DND-41 (cell line): ENCODE data around the gene ACSS1.

ENCODE experiments used
- ATAC-seq: fragments of 200-7000 bp; cut with Tn5 transposase; 3 replicates; pipeline ENCODE4 v1.9.1; 2021; ENCODE audit warnings: low read depth; ENCODE audit not compliant: insufficient read depth
- DNase-seq: peaks from one replicate; pipeline ENCODE4 v3.0.0-alpha.2; 2020
- H2AFZ ChIP-seq: 2 replicates; pipeline ENCODE4 v1.6.0; 2012; ENCODE audit warnings: low read depth, low read length
- H3K27ac ChIP-seq: 2 replicates; pipeline ENCODE4 v1.5.1; 2012; ENCODE audit warnings: low read length, inconsistent platforms
- H3K27me3 ChIP-seq: fragments of 200-600 bp; sonication (generic); 2 replicates; pipeline ENCODE4 v1.6.0; 2012; ENCODE audit warnings: low read length, mild to moderate bottlenecking, inconsistent platforms; ENCODE audit not compliant: insufficient read depth, poor library complexity
- H3K36me3 ChIP-seq: 2 replicates; pipeline ENCODE4 v1.5.1; 2012; ENCODE audit warnings: low read length, inconsistent platforms; ENCODE audit not compliant: insufficient read depth
- H3K4me1 ChIP-seq: 2 replicates; pipeline ENCODE4 v1.5.1; 2012; ENCODE audit warnings: mild to moderate bottlenecking, low read length; ENCODE audit not compliant: insufficient read depth
- H3K4me2 ChIP-seq: 2 replicates; pipeline ENCODE4 v1.6.0; 2012; ENCODE audit warnings: mild to moderate bottlenecking, moderate library complexity, low read length, inconsistent platforms; ENCODE audit not compliant: insufficient read depth
- H3K4me3 ChIP-seq, 2 experiments: fragments of 200-600 bp in 1 of 2; shearing (Covaris generic) in 1 of 2; 2 replicates each; pipeline ENCODE4 v1.5.1; 2012 to 2016; ENCODE audit warnings: inconsistent platforms in 2 of 2, low read length in 2 of 2, mild to moderate bottlenecking in 2 of 2, low read depth in 1 of 2, moderate library complexity in 1 of 2
- H3K79me2 ChIP-seq: 2 replicates; pipeline ENCODE4 v1.6.0; 2012; ENCODE audit warnings: low read length, inconsistent platforms; ENCODE audit not compliant: insufficient read depth
- H3K9ac ChIP-seq: 2 replicates; pipeline ENCODE4 v1.6.0; 2012; ENCODE audit warnings: low read depth, mild to moderate bottlenecking, inconsistent platforms, low read length, moderate library complexity
- H3K9me3 ChIP-seq: 2 replicates; pipeline ENCODE4 v1.5.1; 2012; ENCODE audit warnings: low read length, moderate library complexity, mild to moderate bottlenecking, inconsistent platforms; ENCODE audit not compliant: insufficient read depth, severe bottlenecking
- H4K20me1 ChIP-seq: 2 replicates; pipeline ENCODE4 v1.6.0; 2012; ENCODE audit warnings: low read length; ENCODE audit not compliant: insufficient read depth
- EZH2 ChIP-seq: IDR thresholded peaks from 3 replicates; pipeline ENCODE4 v1.6.1; 2012; ENCODE audit warnings: borderline replicate concordance, low read depth, mild to moderate bottlenecking, moderate library complexity, low read length, inconsistent platforms; ENCODE audit not compliant: severe bottlenecking
- TF ChIP-seq, protein P1 (sequence below): IDR thresholded peaks from 2 replicates; pipeline ENCODE4 v1.5.1; 2012; ENCODE audit warnings: borderline replicate concordance, low read length, moderate library complexity, mild to moderate bottlenecking; ENCODE audit not compliant: poor library complexity, severe bottlenecking; ENCODE audit errors: extremely low read depth

The ACSS1 gene

DNA sequence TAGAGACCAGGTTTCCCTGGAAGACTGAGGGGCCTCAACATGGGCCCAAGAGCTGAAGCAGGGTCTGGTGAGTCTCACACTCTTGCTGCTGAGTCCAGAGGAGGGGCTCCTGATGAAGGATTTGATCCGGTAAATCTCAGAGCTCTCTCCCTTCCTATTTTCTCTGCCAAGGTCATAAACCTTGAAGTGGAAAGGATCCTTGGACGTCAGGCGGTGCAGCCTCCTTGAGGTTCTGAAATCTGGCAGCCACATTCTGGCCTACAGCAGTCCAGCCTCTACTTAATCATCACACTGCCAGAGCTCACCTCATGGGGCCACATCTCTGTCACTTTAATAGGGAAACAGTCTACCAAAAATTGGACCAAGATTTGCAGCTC, 24.0 kb downstream of the ACSS1 start:
- Histone ChIP-seq H3K4me2 (no peak overlapping the region), H3K27me3 (no peaks in the 10 kb centered on the region), H3K4me3 (no peak overlapping the region), H4K20me1 (peaks cover 36% of the 10 kb centered on the region), H3K27ac (no peak overlapping the region), H2AFZ (no peak overlapping the region), H3K9me3 (no peaks in the 10 kb centered on the region), H3K79me2 (peaks cover 54% of the 10 kb centered on the region), H3K36me3 (peaks cover 38% of the 10 kb centered on the region), H3K4me1 (peaks cover 33% of the 10 kb centered on the region), H3K9ac (no peak overlapping the region)
- ATAC-seq (no peak), DNase-seq (no peak)
- no peak for TF ChIP-seq EZH2
- TF ChIP-seq, protein P1, sequence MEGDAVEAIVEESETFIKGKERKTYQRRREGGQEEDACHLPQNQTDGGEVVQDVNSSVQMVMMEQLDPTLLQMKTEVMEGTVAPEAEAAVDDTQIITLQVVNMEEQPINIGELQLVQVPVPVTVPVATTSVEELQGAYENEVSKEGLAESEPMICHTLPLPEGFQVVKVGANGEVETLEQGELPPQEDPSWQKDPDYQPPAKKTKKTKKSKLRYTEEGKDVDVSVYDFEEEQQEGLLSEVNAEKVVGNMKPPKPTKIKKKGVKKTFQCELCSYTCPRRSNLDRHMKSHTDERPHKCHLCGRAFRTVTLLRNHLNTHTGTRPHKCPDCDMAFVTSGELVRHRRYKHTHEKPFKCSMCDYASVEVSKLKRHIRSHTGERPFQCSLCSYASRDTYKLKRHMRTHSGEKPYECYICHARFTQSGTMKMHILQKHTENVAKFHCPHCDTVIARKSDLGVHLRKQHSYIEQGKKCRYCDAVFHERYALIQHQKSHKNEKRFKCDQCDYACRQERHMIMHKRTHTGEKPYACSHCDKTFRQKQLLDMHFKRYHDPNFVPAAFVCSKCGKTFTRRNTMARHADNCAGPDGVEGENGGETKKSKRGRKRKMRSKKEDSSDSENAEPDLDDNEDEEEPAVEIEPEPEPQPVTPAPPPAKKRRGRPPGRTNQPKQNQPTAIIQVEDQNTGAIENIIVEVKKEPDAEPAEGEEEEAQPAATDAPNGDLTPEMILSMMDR, result no peak

DNA sequence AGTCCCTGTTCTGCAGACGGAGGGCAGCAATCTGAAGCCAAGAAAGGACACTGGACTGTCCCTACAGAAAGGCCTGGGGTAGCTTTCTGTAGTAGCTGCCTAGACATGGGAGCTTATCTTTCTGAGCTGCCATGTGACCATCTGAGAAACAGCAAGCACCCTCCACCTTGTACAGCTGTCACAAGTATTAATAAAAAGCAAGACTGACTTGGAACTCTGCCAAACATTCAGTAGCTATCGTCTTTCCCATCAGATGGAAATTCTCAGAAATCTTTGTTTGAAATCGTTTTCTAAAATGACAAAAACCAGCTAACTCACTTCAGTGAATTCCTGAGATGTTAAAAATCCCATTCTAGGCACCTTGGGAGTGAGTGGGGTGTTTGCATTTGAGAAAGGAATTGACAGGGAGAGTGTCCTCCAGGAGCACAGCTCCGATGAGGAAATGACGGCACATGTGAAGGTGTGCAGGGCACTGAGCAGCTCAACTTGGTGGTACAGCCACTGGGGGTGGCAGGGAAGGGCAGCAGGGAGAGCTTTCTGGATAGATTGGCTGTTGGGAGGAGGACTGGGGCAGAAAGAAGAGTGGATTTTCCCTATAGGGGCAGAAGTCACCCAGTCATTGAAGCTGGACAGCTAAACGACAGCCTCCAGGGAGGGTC, 24.5 kb downstream of the ACSS1 start:
- TF ChIP-seq, protein P1, result no peak
- TF ChIP-seq EZH2, result no peak
- peak overlapping the region; percentile 35; the same call in 1 of the 2 replicates for H3K27ac ChIP-seq
- DNase-seq, result no peak

DNA sequence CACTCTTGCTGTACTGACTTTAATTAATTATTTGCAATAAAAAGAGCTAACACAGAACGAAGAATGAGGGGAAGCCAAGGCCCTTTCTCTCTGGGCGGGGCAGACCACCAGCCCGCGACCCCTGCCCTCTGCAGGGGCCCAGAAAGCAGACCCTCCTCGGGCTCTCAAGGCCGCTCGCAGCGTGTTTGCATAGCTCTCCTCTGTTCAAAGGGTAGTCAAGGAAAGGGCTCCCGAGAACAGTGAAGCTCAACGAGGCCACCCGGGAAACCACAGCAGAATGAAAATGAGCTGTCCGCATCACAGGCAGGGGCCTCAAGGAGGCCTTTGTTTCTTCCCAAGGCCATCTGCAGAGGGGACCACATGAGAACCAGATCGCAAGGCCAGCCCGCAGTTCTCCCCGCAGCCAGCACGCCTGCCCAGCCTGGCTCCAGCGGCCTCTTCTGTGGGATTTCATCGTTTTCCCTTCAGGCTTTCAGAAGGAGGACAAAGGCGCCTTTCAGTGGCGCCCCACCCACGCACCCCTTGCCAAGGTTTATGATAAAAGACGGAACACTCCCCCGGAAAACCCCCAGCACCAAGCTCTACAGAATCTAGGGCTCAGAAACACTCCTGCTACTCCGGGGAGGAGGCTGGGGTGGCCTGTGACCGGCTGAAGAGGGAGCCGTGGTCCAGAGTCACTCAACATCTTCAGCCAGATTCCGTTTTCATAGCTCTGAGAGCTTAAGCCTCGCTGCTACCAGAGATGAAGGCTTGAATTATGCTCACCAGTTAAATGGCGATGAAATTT, 25.3 kb downstream of the ACSS1 start:
- Histone ChIP-seq H3K9ac (no peak overlapping the region), H2AFZ (no peak overlapping the region), H3K27ac (peak overlapping the region; percentile 35; the same call in 1 of the 2 replicates), H4K20me1 (peaks cover 30% of the 10 kb centered on the region), H3K4me1 (peaks cover 21% of the 10 kb centered on the region), H3K4me2 (no peak overlapping the region), H3K4me3 (no peak overlapping the region), H3K36me3 (peaks cover 36% of the 10 kb centered on the region), H3K9me3 (no peaks in the 10 kb centered on the region), H3K27me3 (no peaks in the 10 kb centered on the region), H3K79me2 (peaks cover 44% of the 10 kb centered on the region)
- TF ChIP-seq EZH2, result no peak
- TF ChIP-seq, protein P1, result no peak
- ATAC-seq (no peak), DNase-seq (no peak)

More for the DNA sequence above, 24.5 kb downstream of the ACSS1 start:
- H3K4me1 ChIP-seq, result peaks cover 28% of the 10 kb centered on the region
- H3K27me3 ChIP-seq, result no peaks in the 10 kb centered on the region
- no peak overlapping the region for H3K9ac ChIP-seq
- H3K36me3 ChIP-seq, result peaks cover 36% of the 10 kb centered on the region
- no peaks in the 10 kb centered on the region for H3K9me3 ChIP-seq
- no peak overlapping the region for H2AFZ ChIP-seq
- no peak overlapping the region for H3K4me3 ChIP-seq
- peaks cover 48% of the 10 kb centered on the region for H3K79me2 ChIP-seq
- H4K20me1 ChIP-seq, result peaks cover 31% of the 10 kb centered on the region
- ATAC-seq, result no peak
- no peak overlapping the region for H3K4me2 ChIP-seq
